Measurements from ENCODE around the gene COX8A.

The COX8A gene

GRCh38 chr11:64004590-64004984 lies 30.2 kb downstream of the COX8A start:
- DNase-seq, result no peak

DNA sequence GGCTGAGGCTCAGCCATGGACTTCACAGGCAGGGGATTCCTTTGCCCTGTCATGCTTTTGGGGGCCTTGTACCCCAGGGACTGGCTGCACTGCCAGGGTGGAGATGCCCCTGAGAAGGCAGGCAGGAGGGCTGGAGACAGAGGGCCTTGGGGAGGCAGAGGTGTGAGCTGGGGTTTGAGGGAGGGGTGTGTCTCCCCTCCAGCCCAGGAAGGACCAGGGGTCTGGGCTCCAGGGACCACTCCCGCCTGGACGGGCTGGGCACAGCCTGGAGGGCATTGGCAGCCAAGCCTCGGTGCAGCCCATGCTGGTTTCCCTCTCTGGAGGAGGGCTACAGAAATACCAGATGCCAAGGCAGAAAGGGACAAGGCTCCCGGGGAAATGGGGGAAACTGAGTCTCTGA lies 31.3 kb downstream of the COX8A start:
- DNase-seq, result no peak

- no peak for DNase-seq
Measured at GRCh38 chr11:64006398-64006797, 32.0 kb downstream of the COX8A start.

DNA sequence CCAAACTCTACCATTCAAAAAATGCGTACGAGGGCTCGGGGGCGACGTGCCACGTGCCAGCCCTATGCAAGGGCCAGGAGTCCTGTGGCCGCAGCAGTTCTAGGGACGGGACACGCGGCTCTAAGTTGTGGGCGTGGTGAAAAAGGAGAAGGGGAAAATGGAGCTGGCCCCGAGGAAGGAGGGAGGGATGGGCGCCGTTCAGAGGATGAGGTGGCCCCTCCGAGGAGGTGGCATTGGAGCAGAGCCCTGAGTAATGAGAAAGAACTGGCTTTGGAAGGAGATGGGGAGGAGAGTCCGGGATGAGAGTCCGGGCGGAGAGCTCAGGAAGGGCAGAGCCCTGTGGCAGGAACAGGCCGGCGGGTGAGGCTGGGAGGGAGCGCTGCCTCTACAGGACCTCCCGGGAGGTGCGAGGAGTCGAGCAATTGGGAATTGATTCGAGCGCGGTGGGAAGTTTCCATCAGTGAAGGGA lies 32.8 kb downstream of the COX8A start:
- DNase-seq, result no peak

DNA sequence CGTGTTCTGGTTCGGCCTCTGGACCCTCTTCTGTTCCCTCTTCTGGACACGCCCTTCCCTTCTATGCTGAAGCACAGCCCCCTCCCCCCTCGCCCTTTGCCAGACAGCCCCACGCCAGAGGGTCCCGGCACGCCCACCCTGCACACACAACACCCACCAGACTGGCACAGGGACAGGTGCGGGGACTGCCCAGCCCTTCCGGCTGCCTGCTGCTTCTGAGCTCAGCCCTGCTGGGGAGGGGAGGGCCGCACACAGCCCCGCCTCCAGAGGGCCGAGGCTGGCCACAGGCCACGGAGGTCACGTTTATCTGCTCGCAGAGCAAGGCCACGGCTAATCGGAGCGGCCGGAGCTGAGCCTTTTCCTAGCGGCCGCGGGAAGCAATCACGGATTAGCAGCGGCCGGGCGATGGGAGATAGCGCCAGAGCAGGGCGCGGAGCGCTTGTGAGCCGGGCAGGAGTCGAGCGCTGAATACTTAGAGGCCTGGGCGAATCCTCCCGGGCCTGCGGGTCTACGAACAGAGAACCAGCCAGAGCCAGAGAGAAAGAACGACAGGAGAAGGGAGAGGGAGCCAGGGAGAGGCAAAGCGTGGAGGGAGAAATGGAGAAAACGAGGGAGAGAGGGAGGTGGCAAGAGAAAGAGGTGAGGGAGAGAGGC lies 33.3 kb downstream of the COX8A start:
- no peak for DNase-seq

- DNase-seq, result no peak
Measured at GRCh38 chr11:64008283-64008913, 34.0 kb downstream of the COX8A start.

DNA sequence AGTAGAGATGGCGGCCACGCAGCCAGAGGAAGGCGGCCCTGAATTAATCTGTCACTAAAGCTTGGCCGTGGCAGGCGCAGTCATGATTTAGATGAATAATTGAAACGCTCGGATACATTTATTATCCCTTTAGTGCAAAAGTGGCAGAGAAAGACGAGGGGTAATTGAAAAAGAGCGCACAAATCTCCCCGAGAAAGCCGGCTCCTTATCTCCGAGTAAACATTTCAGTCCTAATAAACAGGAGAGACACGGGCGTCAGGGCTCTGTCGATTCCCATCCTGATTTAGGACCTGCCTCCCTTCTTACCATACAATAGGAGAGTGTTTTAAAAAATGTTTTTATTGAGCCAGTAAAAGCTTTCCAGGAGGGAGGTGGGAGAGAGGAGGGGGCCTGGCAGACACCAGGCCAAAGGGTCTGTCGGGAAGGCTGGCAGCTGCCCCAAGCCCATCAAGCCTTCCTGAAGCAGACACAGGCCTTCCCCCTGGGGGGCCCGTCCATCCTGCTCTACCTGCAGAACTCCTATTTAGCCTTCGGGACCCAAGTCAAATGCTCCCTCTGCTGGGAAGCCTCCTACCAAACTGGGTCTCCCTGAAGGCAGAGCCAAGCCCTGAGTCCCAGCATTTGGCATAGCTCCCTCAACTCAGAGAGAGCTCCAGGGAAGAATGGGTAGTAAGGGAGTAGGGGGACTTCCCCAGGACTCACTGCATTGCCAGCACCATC lies 34.7 kb downstream of the COX8A start:
- no peak for DNase-seq

DNA sequence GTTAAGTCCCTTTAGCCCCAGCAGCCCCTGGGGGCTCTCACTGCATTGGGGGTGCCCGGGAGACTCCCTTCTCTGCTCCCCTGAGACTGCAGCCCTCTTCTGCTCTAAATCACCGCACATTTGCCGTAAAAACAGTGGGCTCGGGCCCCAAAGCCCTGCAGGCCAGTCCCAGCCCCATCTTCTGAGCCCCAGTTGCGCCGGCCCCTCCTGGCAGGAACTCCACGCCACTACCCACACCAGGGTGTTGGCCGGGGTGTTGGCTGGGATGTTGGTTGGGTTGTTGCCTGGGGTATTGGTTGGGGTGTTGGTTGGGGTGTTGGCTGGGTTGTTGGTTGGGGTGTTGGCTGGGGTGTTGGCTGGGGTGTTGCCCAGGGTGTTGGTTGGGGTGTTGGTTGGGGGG lies 35.3 kb downstream of the COX8A start:
- no peak for DNase-seq

- no peak for DNase-seq
Measured at GRCh38 chr11:64010783-64011182, 36.4 kb downstream of the COX8A start.

DNA sequence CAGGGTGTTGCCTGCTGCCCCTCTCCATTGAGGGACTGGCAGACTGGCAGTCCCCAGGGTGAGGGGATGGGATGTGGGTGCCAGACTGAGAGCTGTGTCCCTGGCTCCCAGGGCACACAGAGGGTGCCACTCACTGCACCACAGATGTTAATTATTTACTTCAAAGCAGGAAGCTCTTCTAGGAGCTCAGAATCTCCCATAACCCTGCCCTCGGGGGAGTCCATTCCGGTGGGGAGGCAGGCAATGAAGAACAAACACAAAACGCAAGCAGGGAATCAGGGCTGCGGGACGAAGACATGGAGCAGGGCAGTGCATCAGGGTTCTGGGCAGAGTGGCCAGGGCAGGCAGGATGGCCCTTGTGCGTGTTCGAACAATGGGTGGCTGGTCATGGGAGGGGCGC lies 37.0 kb downstream of the COX8A start:
- DNase-seq, result no peak

- DNase-seq, result no peak
Measured at GRCh38 chr11:64013141-64013896, 38.9 kb downstream of the COX8A start.

- no peak for DNase-seq
Measured at GRCh38 chr11:64014356-64014755, 39.9 kb downstream of the COX8A start.

GRCh38 chr11:64015510-64015909 lies 41.1 kb downstream of the COX8A start:
- DNase-seq, result no peak

DNA sequence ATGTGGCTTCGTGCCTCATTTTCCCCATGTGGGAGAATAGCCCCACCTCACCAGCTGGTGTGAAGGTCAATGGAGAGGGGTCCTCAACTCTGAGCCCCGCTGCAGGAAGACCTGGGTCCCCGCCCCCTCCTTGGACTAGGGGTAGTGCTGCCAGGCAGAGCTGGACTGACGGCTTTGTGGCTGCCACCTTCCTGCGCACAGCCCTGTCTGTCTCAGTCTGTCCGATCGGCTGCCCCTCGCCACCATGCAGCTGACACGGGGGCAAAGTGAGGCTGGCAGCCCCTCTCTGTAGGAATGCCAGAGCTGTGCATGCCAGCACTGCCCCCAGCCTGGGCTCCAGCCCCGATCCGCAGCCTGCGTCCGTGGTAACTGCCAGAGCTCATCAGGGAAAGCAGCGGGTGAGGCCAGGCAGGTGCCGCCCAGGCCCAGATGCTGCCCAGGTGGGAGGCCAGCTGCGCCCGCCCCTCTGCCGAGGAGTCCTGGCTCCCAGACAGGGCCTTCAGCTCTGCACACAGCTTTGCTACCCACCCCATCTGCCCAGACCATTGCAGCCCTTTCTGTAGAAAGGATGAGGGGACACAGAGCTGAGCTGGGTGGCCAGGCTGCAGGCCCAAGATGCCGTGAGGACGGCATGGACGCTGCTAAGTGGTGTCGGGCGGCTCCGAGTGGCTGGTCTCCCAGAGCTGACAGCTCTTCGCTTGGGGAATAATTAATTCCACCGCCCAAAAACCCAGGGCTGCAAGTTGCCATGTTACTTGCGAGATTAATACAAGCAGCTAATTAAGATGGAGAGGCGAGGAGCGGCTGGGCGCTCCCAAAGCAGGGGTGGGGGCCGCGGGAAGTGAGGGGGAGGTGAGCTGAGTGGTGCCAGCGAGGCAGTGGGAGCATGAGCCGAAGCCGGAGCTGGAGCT lies 41.8 kb downstream of the COX8A start:
- DNase-seq, result no peak

- DNase-seq, result no peak
Measured at GRCh38 chr11:64017945-64018224, 43.5 kb downstream of the COX8A start.

- DNase-seq, result no peak
Measured at GRCh38 chr11:64018310-64018709, 43.9 kb downstream of the COX8A start.

GRCh38 chr11:64019106-64020037 lies 45.0 kb downstream of the COX8A start:
- no peak for DNase-seq

DNA sequence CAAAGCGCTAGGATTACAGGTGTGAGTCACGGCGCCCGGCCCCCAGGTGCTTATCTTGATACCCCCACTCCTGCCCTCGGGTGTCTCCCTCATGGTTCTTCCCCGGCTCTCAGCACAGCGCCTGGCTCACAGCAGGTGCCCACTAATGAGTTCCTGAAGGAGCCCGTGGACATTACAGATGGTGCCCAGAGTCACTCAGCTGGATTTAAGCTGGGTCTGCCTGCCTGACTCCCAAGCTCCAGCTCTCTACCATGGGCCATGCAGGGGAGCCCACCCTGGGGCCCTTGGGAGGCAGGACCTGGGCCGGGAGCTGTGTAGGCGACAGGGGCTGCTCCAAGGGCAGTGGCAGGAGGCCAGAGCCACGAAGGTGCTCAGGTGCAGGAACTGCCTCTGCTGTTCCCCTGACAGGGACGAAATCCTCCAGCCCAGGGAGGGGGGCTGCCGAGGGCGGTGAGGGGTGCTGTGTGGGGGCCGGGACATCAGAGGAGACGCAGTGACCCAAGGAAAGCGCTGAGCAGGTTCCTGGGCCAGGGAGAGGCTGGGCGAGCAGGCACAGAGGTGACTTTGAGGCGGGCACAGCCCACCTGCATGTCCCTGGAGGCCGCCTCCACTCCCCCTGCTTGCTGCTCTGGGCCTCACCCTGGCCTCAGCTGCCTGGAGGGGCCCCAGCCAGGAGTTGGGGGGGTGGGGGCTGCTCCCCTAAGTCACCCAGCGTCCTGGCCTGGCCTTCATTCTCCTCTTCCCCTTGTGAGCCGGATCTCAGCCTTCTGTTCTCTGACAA lies 46.7 kb downstream of the COX8A start:
- DNase-seq, result no peak

DNA sequence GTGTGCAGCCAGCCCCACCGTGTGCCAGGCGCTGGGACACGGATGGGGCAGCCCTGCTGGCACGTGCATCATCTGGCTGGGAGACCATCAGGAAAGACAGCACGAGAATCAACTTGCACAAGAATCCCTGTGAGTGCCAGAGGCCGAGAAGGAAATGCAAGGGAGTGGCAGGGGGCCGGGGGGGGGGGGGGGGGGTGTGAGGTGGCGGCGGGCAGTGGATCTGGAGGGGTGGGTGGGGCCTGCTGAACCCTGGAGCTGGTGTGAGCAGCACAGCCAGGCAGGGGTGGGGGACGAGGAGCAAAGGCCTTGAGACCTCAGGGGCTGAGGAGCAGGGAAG lies 47.3 kb downstream of the COX8A start:
- DNase-seq, result no peak

GRCh38 chr11:64022125-64022784 lies 47.8 kb downstream of the COX8A start:
- DNase-seq, result no peak
